ENCODE data around the gene RNF25.

Gene RNF25

DNA sequence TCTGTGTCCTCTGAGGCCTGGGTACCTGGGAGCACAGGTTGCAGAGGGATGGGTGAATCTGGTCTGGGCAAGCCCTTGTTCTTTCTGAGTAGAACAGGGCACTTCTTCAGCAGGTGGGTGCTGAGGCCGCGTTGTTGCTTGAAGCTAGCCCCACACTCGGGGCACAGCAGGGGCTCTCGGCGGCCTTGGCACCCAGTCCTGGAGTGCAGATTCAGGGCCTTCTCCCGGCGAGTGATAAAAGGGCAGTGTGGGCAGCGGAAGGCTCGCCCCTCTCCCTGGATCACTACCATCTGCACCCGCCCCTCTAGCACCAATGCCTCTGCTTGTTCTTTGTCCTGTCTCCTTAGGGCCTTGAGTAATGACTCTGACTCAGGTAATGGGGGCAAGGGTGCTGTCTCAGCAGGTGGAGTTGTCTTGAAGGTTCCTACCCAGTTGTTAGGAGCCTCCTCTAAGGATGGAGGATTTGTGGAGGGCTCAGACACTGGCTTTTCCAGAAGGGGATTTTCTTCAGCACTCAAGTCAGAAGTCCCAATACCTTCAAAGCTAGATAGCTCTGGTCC lies 28.0 kb downstream of the RNF25 start:
- no peak overlapping the region for H3K27ac Mint-ChIP-seq
- TF ChIP-seq, protein P1, sequence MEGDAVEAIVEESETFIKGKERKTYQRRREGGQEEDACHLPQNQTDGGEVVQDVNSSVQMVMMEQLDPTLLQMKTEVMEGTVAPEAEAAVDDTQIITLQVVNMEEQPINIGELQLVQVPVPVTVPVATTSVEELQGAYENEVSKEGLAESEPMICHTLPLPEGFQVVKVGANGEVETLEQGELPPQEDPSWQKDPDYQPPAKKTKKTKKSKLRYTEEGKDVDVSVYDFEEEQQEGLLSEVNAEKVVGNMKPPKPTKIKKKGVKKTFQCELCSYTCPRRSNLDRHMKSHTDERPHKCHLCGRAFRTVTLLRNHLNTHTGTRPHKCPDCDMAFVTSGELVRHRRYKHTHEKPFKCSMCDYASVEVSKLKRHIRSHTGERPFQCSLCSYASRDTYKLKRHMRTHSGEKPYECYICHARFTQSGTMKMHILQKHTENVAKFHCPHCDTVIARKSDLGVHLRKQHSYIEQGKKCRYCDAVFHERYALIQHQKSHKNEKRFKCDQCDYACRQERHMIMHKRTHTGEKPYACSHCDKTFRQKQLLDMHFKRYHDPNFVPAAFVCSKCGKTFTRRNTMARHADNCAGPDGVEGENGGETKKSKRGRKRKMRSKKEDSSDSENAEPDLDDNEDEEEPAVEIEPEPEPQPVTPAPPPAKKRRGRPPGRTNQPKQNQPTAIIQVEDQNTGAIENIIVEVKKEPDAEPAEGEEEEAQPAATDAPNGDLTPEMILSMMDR (IDR thresholded peaks at IDR 0.05), result no peak
- H3K4me3 Mint-ChIP-seq, result no peak overlapping the region
- no peaks in the 10 kb centered on the region for H3K4me1 Mint-ChIP-seq
- DNase-seq, result no peak
- no peaks in the 10 kb centered on the region for H3K9me3 Mint-ChIP-seq
- no peaks in the 10 kb centered on the region for H3K27me3 Mint-ChIP-seq (ENCODE audit: low read depth, poor library complexity)
- peaks cover 58% of the 10 kb centered on the region for H3K36me3 Mint-ChIP-seq (ENCODE audit: low read depth)

DNA sequence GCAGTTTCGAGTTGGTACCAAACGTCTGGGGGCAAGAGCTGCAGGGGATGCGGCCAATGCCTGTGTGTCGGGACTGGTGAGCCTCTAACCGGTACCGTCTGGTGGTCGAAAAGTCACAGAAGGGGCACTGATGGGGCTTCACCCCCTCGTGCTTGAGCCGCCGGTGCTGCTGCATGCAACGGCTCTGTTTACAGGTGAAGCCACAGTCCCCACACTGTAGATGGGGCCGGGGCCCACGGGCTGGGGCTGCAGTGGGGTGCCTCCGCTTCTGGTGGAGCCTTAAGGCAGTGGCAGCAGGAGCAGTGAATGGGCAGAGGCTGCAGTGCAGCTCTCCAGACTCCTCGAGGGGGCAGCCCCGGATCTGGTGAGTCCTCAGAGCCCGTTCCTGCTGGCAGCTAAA lies 29.0 kb downstream of the RNF25 start:
- H3K4me3 Mint-ChIP-seq, result no peak overlapping the region
- TF ChIP-seq, protein P1 (IDR thresholded peaks at IDR 0.05), result no peak
- no peaks in the 10 kb centered on the region for H3K9me3 Mint-ChIP-seq
- H3K36me3 Mint-ChIP-seq (ENCODE audit: low read depth), result peaks cover 57% of the 10 kb centered on the region
- no peaks in the 10 kb centered on the region for H3K4me1 Mint-ChIP-seq
- no peaks in the 10 kb centered on the region for H3K27me3 Mint-ChIP-seq (ENCODE audit: low read depth, poor library complexity)
- no peak for DNase-seq
- H3K27ac Mint-ChIP-seq, result no peak overlapping the region

DNA sequence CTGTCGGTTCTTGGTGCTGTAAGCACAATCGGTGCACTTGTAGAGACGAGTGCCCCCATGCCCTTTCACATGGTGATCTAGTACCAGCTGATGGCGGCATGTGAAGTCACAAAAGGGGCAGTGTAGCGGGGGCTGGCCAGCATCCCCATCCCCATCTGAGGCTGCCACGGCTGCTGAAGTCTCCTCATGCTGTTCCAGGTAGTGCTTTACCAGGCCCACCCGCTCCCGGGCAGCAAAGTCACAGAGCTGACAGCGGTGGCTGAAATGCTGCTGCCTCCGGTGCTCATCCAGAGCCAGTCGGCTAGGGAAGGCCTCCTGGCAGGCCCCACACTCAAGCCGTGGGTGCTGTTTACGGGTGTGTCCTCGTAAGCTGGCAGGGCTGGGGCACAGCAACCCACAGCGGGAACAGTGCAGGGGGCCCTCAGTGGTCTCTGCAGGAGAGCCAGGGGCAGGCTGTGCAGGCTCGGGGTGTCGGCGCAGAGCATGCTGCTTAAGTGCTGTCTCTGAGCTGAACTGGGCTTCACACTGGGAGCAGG lies 29.6 kb downstream of the RNF25 start:
- Mint-ChIP-seq H3K36me3 (ENCODE audit: low read depth) (peaks cover 57% of the 10 kb centered on the region), H3K27me3 (ENCODE audit: low read depth, poor library complexity) (no peaks in the 10 kb centered on the region), H3K27ac (no peak overlapping the region), H3K4me1 (no peaks in the 10 kb centered on the region), H3K9me3 (no peaks in the 10 kb centered on the region), H3K4me3 (no peak overlapping the region)
- TF ChIP-seq, protein P1 (IDR thresholded peaks at IDR 0.05), result no peak
- DNase-seq, result no peak

DNA sequence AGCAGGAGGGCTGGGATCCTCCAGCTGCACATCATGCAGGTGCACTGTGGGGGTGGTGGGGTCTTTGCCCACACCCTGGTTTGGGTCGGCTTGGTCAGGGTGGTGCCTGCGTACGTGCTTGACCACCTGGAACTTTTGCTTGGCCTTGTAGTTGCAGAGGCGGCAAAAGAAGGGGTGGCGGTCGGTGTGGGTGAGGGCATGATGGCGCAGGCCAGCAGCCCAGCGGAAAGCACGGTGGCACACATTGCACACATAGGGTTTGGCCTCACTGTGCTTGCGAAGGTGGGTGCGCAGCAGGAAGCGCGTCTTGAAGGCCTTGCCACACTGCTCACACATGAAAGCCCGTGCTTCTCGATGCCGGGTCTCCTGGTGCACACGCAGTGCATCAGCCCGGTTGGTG lies 33.4 kb downstream of the RNF25 start:
- Mint-ChIP-seq H3K36me3 (ENCODE audit: low read depth) (peaks cover 59% of the 10 kb centered on the region), H3K9me3 (no peaks in the 10 kb centered on the region), H3K27ac (no peak overlapping the region), H3K4me3 (no peak overlapping the region), H3K4me1 (no peaks in the 10 kb centered on the region), H3K27me3 (ENCODE audit: low read depth, poor library complexity) (no peaks in the 10 kb centered on the region)
- TF ChIP-seq, protein P1 (IDR thresholded peaks at IDR 0.05), result no peak
- DNase-seq, result no peak

DNA sequence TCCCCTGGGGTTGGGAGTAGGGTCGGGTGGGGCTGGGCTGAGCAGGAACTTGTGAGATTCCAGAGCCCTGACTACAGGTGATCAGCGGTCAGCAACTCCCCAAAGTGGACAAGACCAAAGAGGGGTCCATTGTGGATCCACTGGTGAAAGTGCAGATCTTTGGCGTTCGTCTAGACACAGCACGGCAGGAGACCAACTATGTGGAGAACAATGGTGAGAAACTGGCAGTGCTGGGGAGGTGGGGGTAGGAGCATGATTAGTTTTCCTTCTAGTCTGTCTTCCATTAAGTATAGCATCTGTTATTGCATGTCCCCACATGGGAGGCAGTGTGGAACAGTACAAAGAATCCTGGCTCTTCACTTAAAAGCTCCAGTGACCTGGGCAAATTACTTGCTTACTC lies 36.1 kb downstream of the RNF25 start:
- H3K4me3 Mint-ChIP-seq, result no peak overlapping the region
- H3K36me3 Mint-ChIP-seq (ENCODE audit: low read depth), result peaks cover 46% of the 10 kb centered on the region
- no peaks in the 10 kb centered on the region for H3K9me3 Mint-ChIP-seq
- H3K27me3 Mint-ChIP-seq (ENCODE audit: low read depth, poor library complexity), result peaks cover 2% of the 10 kb centered on the region
- TF ChIP-seq, protein P1 (IDR thresholded peaks at IDR 0.05), result no peak
- H3K4me1 Mint-ChIP-seq, result no peaks in the 10 kb centered on the region
- H3K27ac Mint-ChIP-seq, result no peak overlapping the region
- DNase-seq, result no peak

DNA sequence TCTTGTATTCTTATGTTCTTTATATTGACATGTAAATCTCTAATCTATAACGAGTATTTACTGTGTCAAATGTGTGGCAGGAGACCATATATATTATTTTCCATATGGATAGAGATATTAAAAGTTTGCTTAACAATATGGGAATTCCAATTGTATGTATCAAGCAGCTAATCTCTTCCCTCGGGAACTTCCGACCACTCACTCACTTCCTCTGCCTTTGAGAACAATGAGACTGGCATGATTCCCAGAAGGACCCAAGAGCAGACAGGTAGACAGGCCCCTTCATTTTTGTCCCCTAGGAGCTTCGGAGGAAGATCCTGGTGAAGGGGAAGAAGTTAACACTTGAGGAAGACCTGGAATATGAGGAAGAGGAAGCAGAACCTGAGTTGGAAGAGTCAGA lies 40.0 kb downstream of the RNF25 start:
- no peaks in the 10 kb centered on the region for H3K9me3 Mint-ChIP-seq
- no peaks in the 10 kb centered on the region for H3K4me1 Mint-ChIP-seq
- peaks cover 4% of the 10 kb centered on the region for H3K27me3 Mint-ChIP-seq (ENCODE audit: low read depth, poor library complexity)
- H3K4me3 Mint-ChIP-seq, result no peak overlapping the region
- DNase-seq, result no peak
- TF ChIP-seq, protein P1 (IDR thresholded peaks at IDR 0.05), result no peak
- no peak overlapping the region for H3K27ac Mint-ChIP-seq
- H3K36me3 Mint-ChIP-seq (ENCODE audit: low read depth), result peaks cover 12% of the 10 kb centered on the region

Measured in nephron progenitor cell (in vitro differentiated cells).